ENCODE measurements around the gene SPOUT1. TPM values are rescaled to one million over a fixed set of nuclear protein-coding genes. Genes with fewer than 3 reads are reported as not detected.

SPOUT1 gene
- total and polyA plus RNA-seq, 10 of the 15 experiments (the other 5 are each of a cell fraction or from before 2014, with no cell fraction given): 5.7 to 95.0 (median 40.6) TPM

- H3K27ac ChIP-seq (ENCODE audit: control insufficient read depth, insufficient read depth): peak within 1 kb of the TSS; percentile 90
- peaks cover 3% of the 10 kb centered on the region; the same call in 2 of the 3 replicates for H3K9me3 ChIP-seq (replicated peaks; ENCODE audit: control insufficient read depth, insufficient read depth, low read length)
- ChIA-PET POLR2A (interaction anchor here (1.3 to 2.4 kb wide), 4 partner anchors 14 to 87 kb away, joined by 6 to 12 read pairs (median 8); partner anchors contain the start of gene ENDOG), SMC1A (ENCODE audit: uncharacterized antibody, unreplicated experiment) (interaction anchor here (0.8 to 2.9 kb wide), 7 partner anchors 10 to 274 kb away, joined by 3 to 18 read pairs (median 3); partner anchors contain the start of gene ZDHHC12), CTCF (interaction anchor here (1.5 to 3.5 kb wide), 3 partner anchors 10 to 46 kb away, joined by 5 to 14 read pairs (median 5); partner anchors contain the start of gene ENDOG), RAD21 (ENCODE audit: unreplicated experiment) (interaction anchor here (0.9 to 1.7 kb wide), 5 partner anchors 10 to 128 kb away, joined by 3 to 5 read pairs (median 4); no protein-coding TSS in a partner anchor)
- H3K4me1 ChIP-seq (ENCODE audit: control insufficient read depth, insufficient read depth, low read length): no peaks in the 10 kb centered on the region
- no peaks in the 10 kb centered on the region for H3K27me3 ChIP-seq (replicated peaks in 1 of 2; ENCODE audit: control insufficient read depth in 2 of 2, insufficient read depth in 2 of 2, low read length in 1 of 2)
- FAIRE-seq: no peak
- in situ Hi-C loops (cut with MboI): no loop called here
- no peaks in the 10 kb centered on the region for H3K36me3 ChIP-seq (ENCODE audit: control insufficient read depth in 2 of 2, insufficient read depth in 2 of 2, low read length in 1 of 2)
- TSS peak; percentile 91 for BruUV-seq (replicated peaks)
- peak within 1 kb of the TSS; percentile 99 for H2AFZ ChIP-seq (ENCODE audit: control insufficient read depth, low read depth, low read length)
- H3K4me2 ChIP-seq (ENCODE audit: control insufficient read depth, insufficient read depth): peak within 1 kb of the TSS; percentile 98
- intact Hi-C loops (cut with micrococcal nuclease; ENCODE audit: unreplicated experiment): loop anchor here (2.0 to 10.0 kb wide), 2 partner anchors 15 to 117 kb away; partner anchors contain the start of genes DYNC2I2 and TBC1D13
- ATAC-seq: peak; percentile 96
- peak within 1 kb of the TSS; percentile 96 for H3K9ac ChIP-seq (ENCODE audit: control insufficient read depth, insufficient read depth, low read length)
- peaks cover 4% of the 10 kb centered on the region for H3K79me2 ChIP-seq (ENCODE audit: control insufficient read depth, insufficient read depth, low read length)
- 4% methylated on average over 69 of the region's 72 CpGs for WGBS (ENCODE audit: insufficient coverage, insufficient replicate concordance, low lambda C conversion rate, missing lambda C conversion rate)
- peak within 1 kb of the TSS; percentile 81 for H3K4me3 ChIP-seq
- H4K20me1 ChIP-seq (ENCODE audit: control insufficient read depth, insufficient read depth): no peaks in the 10 kb centered on the region
- peak; percentile 24 for DNase-seq (ENCODE audit: low read depth, low spot score)
- TF ChIP-seq NR2F1 (conservative IDR thresholded peaks at IDR 0.05): peak; percentile 73
- TF ChIP-seq, protein P1, sequence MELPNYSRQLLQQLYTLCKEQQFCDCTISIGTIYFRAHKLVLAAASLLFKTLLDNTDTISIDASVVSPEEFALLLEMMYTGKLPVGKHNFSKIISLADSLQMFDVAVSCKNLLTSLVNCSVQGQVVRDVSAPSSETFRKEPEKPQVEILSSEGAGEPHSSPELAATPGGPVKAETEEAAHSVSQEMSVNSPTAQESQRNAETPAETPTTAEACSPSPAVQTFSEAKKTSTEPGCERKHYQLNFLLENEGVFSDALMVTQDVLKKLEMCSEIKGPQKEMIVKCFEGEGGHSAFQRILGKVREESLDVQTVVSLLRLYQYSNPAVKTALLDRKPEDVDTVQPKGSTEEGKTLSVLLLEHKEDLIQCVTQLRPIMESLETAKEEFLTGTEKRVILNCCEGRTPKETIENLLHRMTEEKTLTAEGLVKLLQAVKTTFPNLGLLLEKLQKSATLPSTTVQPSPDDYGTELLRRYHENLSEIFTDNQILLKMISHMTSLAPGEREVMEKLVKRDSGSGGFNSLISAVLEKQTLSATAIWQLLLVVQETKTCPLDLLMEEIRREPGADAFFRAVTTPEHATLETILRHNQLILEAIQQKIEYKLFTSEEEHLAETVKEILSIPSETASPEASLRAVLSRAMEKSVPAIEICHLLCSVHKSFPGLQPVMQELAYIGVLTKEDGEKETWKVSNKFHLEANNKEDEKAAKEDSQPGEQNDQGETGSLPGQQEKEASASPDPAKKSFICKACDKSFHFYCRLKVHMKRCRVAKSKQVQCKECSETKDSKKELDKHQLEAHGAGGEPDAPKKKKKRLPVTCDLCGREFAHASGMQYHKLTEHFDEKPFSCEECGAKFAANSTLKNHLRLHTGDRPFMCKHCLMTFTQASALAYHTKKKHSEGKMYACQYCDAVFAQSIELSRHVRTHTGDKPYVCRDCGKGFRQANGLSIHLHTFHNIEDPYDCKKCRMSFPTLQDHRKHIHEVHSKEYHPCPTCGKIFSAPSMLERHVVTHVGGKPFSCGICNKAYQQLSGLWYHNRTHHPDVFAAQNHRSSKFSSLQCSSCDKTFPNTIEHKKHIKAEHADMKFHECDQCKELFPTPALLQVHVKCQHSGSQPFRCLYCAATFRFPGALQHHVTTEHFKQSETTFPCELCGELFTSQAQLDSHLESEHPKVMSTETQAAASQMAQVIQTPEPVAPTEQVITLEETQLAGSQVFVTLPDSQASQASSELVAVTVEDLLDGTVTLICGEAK (IDR thresholded peaks at IDR 0.05; ENCODE audit: borderline replicate concordance): peak; percentile 96
- TF ChIP-seq, protein P2, sequence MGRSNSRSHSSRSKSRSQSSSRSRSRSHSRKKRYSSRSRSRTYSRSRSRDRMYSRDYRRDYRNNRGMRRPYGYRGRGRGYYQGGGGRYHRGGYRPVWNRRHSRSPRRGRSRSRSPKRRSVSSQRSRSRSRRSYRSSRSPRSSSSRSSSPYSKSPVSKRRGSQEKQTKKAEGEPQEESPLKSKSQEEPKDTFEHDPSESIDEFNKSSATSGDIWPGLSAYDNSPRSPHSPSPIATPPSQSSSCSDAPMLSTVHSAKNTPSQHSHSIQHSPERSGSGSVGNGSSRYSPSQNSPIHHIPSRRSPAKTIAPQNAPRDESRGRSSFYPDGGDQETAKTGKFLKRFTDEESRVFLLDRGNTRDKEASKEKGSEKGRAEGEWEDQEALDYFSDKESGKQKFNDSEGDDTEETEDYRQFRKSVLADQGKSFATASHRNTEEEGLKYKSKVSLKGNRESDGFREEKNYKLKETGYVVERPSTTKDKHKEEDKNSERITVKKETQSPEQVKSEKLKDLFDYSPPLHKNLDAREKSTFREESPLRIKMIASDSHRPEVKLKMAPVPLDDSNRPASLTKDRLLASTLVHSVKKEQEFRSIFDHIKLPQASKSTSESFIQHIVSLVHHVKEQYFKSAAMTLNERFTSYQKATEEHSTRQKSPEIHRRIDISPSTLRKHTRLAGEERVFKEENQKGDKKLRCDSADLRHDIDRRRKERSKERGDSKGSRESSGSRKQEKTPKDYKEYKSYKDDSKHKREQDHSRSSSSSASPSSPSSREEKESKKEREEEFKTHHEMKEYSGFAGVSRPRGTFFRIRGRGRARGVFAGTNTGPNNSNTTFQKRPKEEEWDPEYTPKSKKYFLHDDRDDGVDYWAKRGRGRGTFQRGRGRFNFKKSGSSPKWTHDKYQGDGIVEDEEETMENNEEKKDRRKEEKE (IDR thresholded peaks at IDR 0.05): no peak
- TF ChIP-seq BHLHE40 (IDR thresholded peaks at IDR 0.05; ENCODE audit: borderline replicate concordance in 1 of 2, low read depth in 2 of 2, low read length in 1 of 2): peak; percentile 90 to 98
- peak; percentile 43 to 72; a peak in 3 of 4 replicates for TF ChIP-seq IKZF2 (IDR thresholded peaks at IDR 0.05)
- TF ChIP-seq RUNX3 (IDR thresholded peaks at IDR 0.05; ENCODE audit: low read length): 0 out of 2 replicates have a peak, but pooled peaks have one; percentile 56
- peak; percentile 74; the same call in 1 of the 2 replicates for TF ChIP-seq RELB (IDR thresholded peaks at IDR 0.05; ENCODE audit: low read depth)
- no peak for TF ChIP-seq NFYB (IDR thresholded peaks at IDR 0.05; ENCODE audit: insufficient read depth, low read depth, low read length)
- TF ChIP-seq, protein P3, sequence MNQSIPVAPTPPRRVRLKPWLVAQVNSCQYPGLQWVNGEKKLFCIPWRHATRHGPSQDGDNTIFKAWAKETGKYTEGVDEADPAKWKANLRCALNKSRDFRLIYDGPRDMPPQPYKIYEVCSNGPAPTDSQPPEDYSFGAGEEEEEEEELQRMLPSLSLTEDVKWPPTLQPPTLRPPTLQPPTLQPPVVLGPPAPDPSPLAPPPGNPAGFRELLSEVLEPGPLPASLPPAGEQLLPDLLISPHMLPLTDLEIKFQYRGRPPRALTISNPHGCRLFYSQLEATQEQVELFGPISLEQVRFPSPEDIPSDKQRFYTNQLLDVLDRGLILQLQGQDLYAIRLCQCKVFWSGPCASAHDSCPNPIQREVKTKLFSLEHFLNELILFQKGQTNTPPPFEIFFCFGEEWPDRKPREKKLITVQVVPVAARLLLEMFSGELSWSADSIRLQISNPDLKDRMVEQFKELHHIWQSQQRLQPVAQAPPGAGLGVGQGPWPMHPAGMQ (IDR thresholded peaks at IDR 0.05; ENCODE audit: borderline replicate concordance): no peak
- TF ChIP-seq EED (IDR thresholded peaks at IDR 0.05; ENCODE audit: low read depth): peak; percentile 32; the same call in 1 of the 2 replicates
These were observed 57.7 kb downstream of the SPOUT1 start, which contains the start of gene ZER1 for GRCh38 chr9:128771745-128772519. Gene ZER1, minus strand, starts transcription at chr9:128771927. Its CDS starts 16,362 bp downstream, at chr9:128755565.

Measured in GM12878 (cell line).